WTC11 (cell line): ENCODE data around the gene RBFOX2. TPM values are rescaled to one million over a fixed set of nuclear protein-coding genes. Genes with fewer than 3 reads are reported as not detected.

Source experiments
- ATAC-seq: fragments of 200-7000 bp; cut with Tn5 transposase; 2 replicates; pipeline ENCODE4 v1.10.0; 2021; ENCODE audit warnings: mild to moderate bottlenecking, moderate library complexity
- CTCF ChIA-PET: fragments of 300-600 bp; sonication (Branson Sonifier 250); formaldehyde crosslinking; loops from one replicate; lab custom pipeline; 2021; ENCODE audit warnings: antibody characterized with exemption; lab: Charles Lee
- POLR2A ChIA-PET: fragments of 350-600 bp; sonication (Branson Sonifier 250); formaldehyde crosslinking; loops from one replicate; lab custom pipeline; 2021; ENCODE audit warnings: antibody characterized with exemption; lab: Charles Lee
- DNase-seq: peaks from one replicate; pipeline ENCODE4 v3.0.0; 2021; ENCODE audit warnings: low spot score
- H3K27ac Mint-ChIP-seq: 2 replicates; pipeline ENCODE4 v1.8.0; 2021; ENCODE audit warnings: mixed read lengths
- H3K27me3 Mint-ChIP-seq: 2 replicates; pipeline ENCODE4 v1.8.0; 2021; ENCODE audit warnings: low read depth, mild to moderate bottlenecking, moderate library complexity, mixed read lengths
- H3K36me3 Mint-ChIP-seq: 2 replicates; pipeline ENCODE4 v1.8.0; 2021; ENCODE audit warnings: mixed read lengths
- H3K4me1 Mint-ChIP-seq: 2 replicates; pipeline ENCODE4 v1.8.0; 2022; ENCODE audit warnings: mixed read lengths
- H3K4me3 Mint-ChIP-seq: 2 replicates; pipeline ENCODE4 v1.8.0; 2021; ENCODE audit warnings: mild to moderate bottlenecking, moderate library complexity, mixed read lengths
- H3K9me3 Mint-ChIP-seq: 2 replicates; pipeline ENCODE4 v1.8.0; 2021; ENCODE audit warnings: mixed read lengths
- ETV6 ChIP-seq: sonication (generic); formaldehyde crosslinking; IDR thresholded peaks from 2 replicates; pipeline ENCODE4 v1.8.1; 2022; ENCODE audit warnings: mild to moderate bottlenecking, missing genetic modification reagents
- GRHL2 ChIP-seq: fragments of 250-450 bp; sonication (Bioruptor Pico); IDR thresholded peaks from 2 replicates; pipeline ENCODE4 v1.8.0; 2022; ENCODE audit warnings: mild to moderate bottlenecking, moderate library complexity; ENCODE audit not compliant: insufficient replicate concordance, severe bottlenecking
- HMGA2 ChIP-seq: fragments of 250-450 bp; sonication (Bioruptor Pico); IDR thresholded peaks from 2 replicates; pipeline ENCODE4 v1.4.0; 2021; ENCODE audit warnings: mild to moderate bottlenecking, moderate library complexity
- NFE2L1 ChIP-seq: sonication (generic); formaldehyde crosslinking; IDR thresholded peaks from 2 replicates; pipeline ENCODE4 v1.8.1; 2023; ENCODE audit warnings: missing genetic modification reagents
- NFYB ChIP-seq: sonication (generic); formaldehyde crosslinking; conservative IDR thresholded peaks from 2 replicates; pipeline ENCODE4 v1.8.0; 2022; ENCODE audit warnings: low read depth, missing genetic modification reagents
- NR2C2 ChIP-seq: sonication (generic); formaldehyde crosslinking; IDR thresholded peaks from 2 replicates; pipeline ENCODE4 v1.8.0; 2022; ENCODE audit warnings: mild to moderate bottlenecking, missing genetic modification reagents
- SMAD4 ChIP-seq: sonication (generic); formaldehyde crosslinking; IDR thresholded peaks from 2 replicates; pipeline ENCODE4 v1.8.0; 2022; ENCODE audit warnings: mild to moderate bottlenecking, missing genetic modification reagents
- TEAD4 ChIP-seq: sonication (generic); formaldehyde crosslinking; IDR thresholded peaks from 2 replicates; pipeline ENCODE4 v1.8.0; 2022; ENCODE audit warnings: mild to moderate bottlenecking, missing genetic modification reagents
- ZBTB21 ChIP-seq: sonication (generic); formaldehyde crosslinking; IDR thresholded peaks from 2 replicates; pipeline ENCODE4 v1.8.1; 2023; ENCODE audit warnings: mild to moderate bottlenecking, missing genetic modification reagents, borderline replicate concordance
- ZNF138 ChIP-seq: sonication (generic); formaldehyde crosslinking; conservative IDR thresholded peaks from 2 replicates; pipeline ENCODE4 v1.8.1; 2022; ENCODE audit warnings: mild to moderate bottlenecking, moderate library complexity, missing genetic modification reagents
- ZNF219 ChIP-seq: sonication (generic); formaldehyde crosslinking; IDR thresholded peaks from 2 replicates; pipeline ENCODE4 v1.8.0; 2023; ENCODE audit warnings: missing genetic modification reagents, mild to moderate bottlenecking, borderline replicate concordance
- ZNF396 ChIP-seq: fragments of 250-450 bp; sonication (Bioruptor Pico); IDR thresholded peaks from 2 replicates; pipeline ENCODE4 v1.8.0; 2021; ENCODE audit warnings: mild to moderate bottlenecking, moderate library complexity, borderline replicate concordance
- total RNA-seq: library from RNA; stranded (reverse); gene quantifications from 3 replicates; pipeline ENCODE4 v1.2.3, GENCODE V29; 2021
- TF ChIP-seq, protein P1 (sequence below): fragments of 250-450 bp; sonication (Bioruptor Pico); IDR thresholded peaks from 2 replicates; pipeline ENCODE4 v1.9.0; 2021; ENCODE audit warnings: mild to moderate bottlenecking
- TF ChIP-seq, protein P2 (sequence below): sonication (generic); formaldehyde crosslinking; IDR thresholded peaks from 2 replicates; pipeline ENCODE4 v1.8.1; 2023; ENCODE audit warnings: mild to moderate bottlenecking, missing genetic modification reagents
- TF ChIP-seq, protein P3 (sequence below): sonication (generic); formaldehyde crosslinking; IDR thresholded peaks from 2 replicates; pipeline ENCODE4 v1.8.0; 2023; ENCODE audit warnings: missing genetic modification reagents
- TF ChIP-seq, protein P4 (sequence below): fragments of 250-450 bp; sonication (Bioruptor Pico); IDR thresholded peaks from 2 replicates; pipeline ENCODE4 v1.9.0; 2021; ENCODE audit warnings: mild to moderate bottlenecking
- TF ChIP-seq, protein P5 (sequence below): sonication (generic); formaldehyde crosslinking; IDR thresholded peaks from 2 replicates; pipeline ENCODE4 v1.8.1; 2023; ENCODE audit warnings: mild to moderate bottlenecking, moderate library complexity, missing genetic modification reagents
- TF ChIP-seq, protein P6 (sequence below): fragments of 250-450 bp; sonication (Bioruptor Pico); IDR thresholded peaks from 2 replicates; pipeline ENCODE4 v1.8.0; 2021; ENCODE audit warnings: mild to moderate bottlenecking
- TF ChIP-seq, protein P7 (sequence below): sonication (generic); formaldehyde crosslinking; IDR thresholded peaks from 2 replicates; pipeline ENCODE4 v1.8.0; 2022; ENCODE audit warnings: mild to moderate bottlenecking, missing genetic modification reagents
- TF ChIP-seq, protein P8 (sequence below): sonication (generic); formaldehyde crosslinking; conservative IDR thresholded peaks from 2 replicates; pipeline ENCODE4 v1.8.1; 2023; ENCODE audit warnings: mild to moderate bottlenecking, low read depth, missing genetic modification reagents, moderate library complexity

Gene RBFOX2
- total RNA-seq, 1 experiment from 2014 or later = 107 TPM

DNA sequence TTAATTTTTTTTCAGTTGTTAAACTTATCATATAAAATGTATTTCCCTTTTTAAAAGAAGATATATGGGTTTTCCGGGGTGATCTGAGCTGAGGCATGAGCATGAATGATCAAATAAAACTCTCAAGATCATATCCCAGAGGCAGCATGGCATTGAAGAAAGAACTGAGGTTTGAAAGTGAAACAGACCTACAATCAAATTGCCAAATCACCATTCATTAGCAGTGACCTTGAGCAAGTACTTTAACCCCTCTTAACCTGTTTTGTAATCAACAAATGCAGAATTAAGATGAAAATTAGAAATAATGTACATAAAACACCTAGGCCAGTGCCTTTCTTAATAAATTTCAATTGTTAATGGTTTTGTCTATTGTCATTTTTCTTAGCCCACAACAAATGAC is 116.0 kb downstream of the RBFOX2 start:
- CTCF ChIA-PET = interaction anchor here (1.5 kb wide), 1 partner anchor 153 kb away, joined by 4 read pairs; no protein-coding TSS in a partner anchor
- H3K9me3 Mint-ChIP-seq = no peaks in the 10 kb centered on the region
- no peaks in the 10 kb centered on the region for H3K27me3 Mint-ChIP-seq
- H3K4me3 Mint-ChIP-seq = no peak overlapping the region
- no peak overlapping the region for H3K27ac Mint-ChIP-seq
- ATAC-seq (no peak), DNase-seq (no peak)
- H3K4me1 Mint-ChIP-seq = peaks cover 67% of the 10 kb centered on the region
- TF ChIP-seq, protein P1, sequence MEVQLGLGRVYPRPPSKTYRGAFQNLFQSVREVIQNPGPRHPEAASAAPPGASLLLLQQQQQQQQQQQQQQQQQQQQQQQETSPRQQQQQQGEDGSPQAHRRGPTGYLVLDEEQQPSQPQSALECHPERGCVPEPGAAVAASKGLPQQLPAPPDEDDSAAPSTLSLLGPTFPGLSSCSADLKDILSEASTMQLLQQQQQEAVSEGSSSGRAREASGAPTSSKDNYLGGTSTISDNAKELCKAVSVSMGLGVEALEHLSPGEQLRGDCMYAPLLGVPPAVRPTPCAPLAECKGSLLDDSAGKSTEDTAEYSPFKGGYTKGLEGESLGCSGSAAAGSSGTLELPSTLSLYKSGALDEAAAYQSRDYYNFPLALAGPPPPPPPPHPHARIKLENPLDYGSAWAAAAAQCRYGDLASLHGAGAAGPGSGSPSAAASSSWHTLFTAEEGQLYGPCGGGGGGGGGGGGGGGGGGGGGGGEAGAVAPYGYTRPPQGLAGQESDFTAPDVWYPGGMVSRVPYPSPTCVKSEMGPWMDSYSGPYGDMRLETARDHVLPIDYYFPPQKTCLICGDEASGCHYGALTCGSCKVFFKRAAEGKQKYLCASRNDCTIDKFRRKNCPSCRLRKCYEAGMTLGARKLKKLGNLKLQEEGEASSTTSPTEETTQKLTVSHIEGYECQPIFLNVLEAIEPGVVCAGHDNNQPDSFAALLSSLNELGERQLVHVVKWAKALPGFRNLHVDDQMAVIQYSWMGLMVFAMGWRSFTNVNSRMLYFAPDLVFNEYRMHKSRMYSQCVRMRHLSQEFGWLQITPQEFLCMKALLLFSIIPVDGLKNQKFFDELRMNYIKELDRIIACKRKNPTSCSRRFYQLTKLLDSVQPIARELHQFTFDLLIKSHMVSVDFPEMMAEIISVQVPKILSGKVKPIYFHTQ (CRISPR knock-in tag) = no peak
- TF ChIP-seq, protein P2, sequence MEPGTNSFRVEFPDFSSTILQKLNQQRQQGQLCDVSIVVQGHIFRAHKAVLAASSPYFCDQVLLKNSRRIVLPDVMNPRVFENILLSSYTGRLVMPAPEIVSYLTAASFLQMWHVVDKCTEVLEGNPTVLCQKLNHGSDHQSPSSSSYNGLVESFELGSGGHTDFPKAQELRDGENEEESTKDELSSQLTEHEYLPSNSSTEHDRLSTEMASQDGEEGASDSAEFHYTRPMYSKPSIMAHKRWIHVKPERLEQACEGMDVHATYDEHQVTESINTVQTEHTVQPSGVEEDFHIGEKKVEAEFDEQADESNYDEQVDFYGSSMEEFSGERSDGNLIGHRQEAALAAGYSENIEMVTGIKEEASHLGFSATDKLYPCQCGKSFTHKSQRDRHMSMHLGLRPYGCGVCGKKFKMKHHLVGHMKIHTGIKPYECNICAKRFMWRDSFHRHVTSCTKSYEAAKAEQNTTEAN (CRISPR knock-in tag) = no peak
- TF ChIP-seq NFYB (CRISPR knock-in tag) = no peak
- TF ChIP-seq, protein P3, sequence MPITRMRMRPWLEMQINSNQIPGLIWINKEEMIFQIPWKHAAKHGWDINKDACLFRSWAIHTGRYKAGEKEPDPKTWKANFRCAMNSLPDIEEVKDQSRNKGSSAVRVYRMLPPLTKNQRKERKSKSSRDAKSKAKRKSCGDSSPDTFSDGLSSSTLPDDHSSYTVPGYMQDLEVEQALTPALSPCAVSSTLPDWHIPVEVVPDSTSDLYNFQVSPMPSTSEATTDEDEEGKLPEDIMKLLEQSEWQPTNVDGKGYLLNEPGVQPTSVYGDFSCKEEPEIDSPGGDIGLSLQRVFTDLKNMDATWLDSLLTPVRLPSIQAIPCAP (CRISPR knock-in tag) = no peak
- TF ChIP-seq, protein P4, sequence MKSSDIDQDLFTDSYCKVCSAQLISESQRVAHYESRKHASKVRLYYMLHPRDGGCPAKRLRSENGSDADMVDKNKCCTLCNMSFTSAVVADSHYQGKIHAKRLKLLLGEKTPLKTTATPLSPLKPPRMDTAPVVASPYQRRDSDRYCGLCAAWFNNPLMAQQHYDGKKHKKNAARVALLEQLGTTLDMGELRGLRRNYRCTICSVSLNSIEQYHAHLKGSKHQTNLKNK = no peak
- H3K36me3 Mint-ChIP-seq = no peaks in the 10 kb centered on the region
- POLR2A ChIA-PET = no interaction called here

DNA sequence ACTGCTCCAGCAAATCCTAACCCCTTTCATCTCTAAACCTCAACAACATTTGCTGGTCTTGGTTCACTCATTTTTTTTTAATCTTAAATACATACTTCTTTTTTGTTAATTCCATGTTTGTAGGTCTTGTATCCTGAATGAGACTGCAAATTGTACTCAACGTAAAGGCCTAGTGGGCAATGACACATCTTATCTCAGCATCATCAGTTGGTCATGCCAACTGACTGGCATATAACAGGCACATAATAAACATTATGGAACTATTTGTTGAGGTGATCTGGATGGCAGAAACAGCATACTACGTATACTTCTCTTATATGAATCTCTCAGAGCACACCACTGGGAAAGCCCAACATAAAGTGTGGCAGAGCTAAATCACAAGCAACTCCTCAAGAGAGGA is 116.7 kb downstream of the RBFOX2 start:
- Mint-ChIP-seq H3K9me3 (no peaks in the 10 kb centered on the region), H3K4me3 (no peak overlapping the region), H3K27ac (no peak overlapping the region), H3K4me1 (peaks cover 60% of the 10 kb centered on the region), H3K36me3 (no peaks in the 10 kb centered on the region), H3K27me3 (no peaks in the 10 kb centered on the region)
- ATAC-seq (no peak), DNase-seq (no peak)
- CTCF ChIA-PET = interaction anchor here (1.5 kb wide), 1 partner anchor 154 kb away, joined by 4 read pairs; no protein-coding TSS in a partner anchor
- POLR2A ChIA-PET = no interaction called here
- TF ChIP-seq, protein P3 (CRISPR knock-in tag) = no peak
- TF ChIP-seq NR2C2 = no peak
- TF ChIP-seq SMAD4 = no peak
- TF ChIP-seq ZNF138 (CRISPR knock-in tag) = no peak
- TF ChIP-seq NFE2L1 (CRISPR knock-in tag) = no peak
- TF ChIP-seq TEAD4 (CRISPR knock-in tag) = no peak
- TF ChIP-seq, protein P5, sequence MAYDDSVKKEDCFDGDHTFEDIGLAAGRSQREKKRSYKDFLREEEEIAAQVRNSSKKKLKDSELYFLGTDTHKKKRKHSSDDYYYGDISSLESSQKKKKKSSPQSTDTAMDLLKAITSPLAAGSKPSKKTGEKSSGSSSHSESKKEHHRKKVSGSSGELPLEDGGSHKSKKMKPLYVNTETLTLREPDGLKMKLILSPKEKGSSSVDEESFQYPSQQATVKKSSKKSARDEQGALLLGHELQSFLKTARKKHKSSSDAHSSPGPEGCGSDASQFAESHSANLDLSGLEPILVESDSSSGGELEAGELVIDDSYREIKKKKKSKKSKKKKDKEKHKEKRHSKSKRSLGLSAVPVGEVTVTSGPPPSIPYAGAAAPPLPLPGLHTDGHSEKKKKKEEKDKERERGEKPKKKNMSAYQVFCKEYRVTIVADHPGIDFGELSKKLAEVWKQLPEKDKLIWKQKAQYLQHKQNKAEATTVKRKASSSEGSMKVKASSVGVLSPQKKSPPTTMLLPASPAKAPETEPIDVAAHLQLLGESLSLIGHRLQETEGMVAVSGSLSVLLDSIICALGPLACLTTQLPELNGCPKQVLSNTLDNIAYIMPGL = no peak
- TF ChIP-seq, protein P6, sequence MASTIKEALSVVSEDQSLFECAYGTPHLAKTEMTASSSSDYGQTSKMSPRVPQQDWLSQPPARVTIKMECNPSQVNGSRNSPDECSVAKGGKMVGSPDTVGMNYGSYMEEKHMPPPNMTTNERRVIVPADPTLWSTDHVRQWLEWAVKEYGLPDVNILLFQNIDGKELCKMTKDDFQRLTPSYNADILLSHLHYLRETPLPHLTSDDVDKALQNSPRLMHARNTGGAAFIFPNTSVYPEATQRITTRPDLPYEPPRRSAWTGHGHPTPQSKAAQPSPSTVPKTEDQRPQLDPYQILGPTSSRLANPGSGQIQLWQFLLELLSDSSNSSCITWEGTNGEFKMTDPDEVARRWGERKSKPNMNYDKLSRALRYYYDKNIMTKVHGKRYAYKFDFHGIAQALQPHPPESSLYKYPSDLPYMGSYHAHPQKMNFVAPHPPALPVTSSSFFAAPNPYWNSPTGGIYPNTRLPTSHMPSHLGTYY (CRISPR knock-in tag) = no peak
- TF ChIP-seq ZBTB21 (CRISPR knock-in tag) = no peak
- no peak for TF ChIP-seq ZNF219 (CRISPR knock-in tag)
- TF ChIP-seq, protein P7, sequence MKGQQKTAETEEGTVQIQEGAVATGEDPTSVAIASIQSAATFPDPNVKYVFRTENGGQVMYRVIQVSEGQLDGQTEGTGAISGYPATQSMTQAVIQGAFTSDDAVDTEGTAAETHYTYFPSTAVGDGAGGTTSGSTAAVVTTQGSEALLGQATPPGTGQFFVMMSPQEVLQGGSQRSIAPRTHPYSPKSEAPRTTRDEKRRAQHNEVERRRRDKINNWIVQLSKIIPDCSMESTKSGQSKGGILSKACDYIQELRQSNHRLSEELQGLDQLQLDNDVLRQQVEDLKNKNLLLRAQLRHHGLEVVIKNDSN (CRISPR knock-in tag) = no peak
- TF ChIP-seq GRHL2 (CRISPR knock-in tag) = no peak
- no peak for TF ChIP-seq HMGA2 (CRISPR knock-in tag)
- TF ChIP-seq NFYB (CRISPR knock-in tag) = no peak
- TF ChIP-seq, protein P8, sequence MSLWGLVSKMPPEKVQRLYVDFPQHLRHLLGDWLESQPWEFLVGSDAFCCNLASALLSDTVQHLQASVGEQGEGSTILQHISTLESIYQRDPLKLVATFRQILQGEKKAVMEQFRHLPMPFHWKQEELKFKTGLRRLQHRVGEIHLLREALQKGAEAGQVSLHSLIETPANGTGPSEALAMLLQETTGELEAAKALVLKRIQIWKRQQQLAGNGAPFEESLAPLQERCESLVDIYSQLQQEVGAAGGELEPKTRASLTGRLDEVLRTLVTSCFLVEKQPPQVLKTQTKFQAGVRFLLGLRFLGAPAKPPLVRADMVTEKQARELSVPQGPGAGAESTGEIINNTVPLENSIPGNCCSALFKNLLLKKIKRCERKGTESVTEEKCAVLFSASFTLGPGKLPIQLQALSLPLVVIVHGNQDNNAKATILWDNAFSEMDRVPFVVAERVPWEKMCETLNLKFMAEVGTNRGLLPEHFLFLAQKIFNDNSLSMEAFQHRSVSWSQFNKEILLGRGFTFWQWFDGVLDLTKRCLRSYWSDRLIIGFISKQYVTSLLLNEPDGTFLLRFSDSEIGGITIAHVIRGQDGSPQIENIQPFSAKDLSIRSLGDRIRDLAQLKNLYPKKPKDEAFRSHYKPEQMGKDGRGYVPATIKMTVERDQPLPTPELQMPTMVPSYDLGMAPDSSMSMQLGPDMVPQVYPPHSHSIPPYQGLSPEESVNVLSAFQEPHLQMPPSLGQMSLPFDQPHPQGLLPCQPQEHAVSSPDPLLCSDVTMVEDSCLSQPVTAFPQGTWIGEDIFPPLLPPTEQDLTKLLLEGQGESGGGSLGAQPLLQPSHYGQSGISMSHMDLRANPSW = no peak
- TF ChIP-seq ETV6 (CRISPR knock-in tag) = no peak
- TF ChIP-seq ZNF396 (CRISPR knock-in tag) = no peak
